22Rv1 (cell line): ENCODE results near the gene HIPK2.

Experiments used
- ZFX ChIP-seq: fragments of 450-650 bp; IDR thresholded peaks from 2 replicates; pipeline ENCODE4 v1.6.1; 2017; ENCODE audit warnings: antibody characterized with exemption, borderline replicate concordance
- TF ChIP-seq, protein P1 (sequence below): fragments of 450-650 bp; IDR thresholded peaks from 2 replicates; pipeline ENCODE4 v1.5.1; 2017; ENCODE audit warnings: mild to moderate bottlenecking

DNA sequence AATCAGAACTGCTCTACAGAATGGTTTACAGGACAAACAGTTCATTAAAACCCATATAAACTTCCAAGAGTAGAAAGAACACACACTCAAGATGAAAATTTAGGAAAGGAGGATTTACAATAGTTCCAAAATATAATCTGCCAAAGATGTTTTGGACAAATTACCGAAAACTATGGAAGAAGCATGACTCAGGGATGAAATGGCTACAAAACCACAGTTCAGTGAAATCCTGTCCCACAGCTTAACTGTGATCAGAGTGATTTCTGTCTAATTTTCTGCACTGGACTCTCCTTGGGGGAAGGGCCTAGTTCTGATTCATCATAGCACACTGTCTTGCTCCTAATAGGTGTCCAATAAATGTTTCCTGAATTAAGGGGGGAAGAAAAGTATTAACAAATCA lies 82.2 kb downstream of the HIPK2 start:
- TF ChIP-seq, protein P1, sequence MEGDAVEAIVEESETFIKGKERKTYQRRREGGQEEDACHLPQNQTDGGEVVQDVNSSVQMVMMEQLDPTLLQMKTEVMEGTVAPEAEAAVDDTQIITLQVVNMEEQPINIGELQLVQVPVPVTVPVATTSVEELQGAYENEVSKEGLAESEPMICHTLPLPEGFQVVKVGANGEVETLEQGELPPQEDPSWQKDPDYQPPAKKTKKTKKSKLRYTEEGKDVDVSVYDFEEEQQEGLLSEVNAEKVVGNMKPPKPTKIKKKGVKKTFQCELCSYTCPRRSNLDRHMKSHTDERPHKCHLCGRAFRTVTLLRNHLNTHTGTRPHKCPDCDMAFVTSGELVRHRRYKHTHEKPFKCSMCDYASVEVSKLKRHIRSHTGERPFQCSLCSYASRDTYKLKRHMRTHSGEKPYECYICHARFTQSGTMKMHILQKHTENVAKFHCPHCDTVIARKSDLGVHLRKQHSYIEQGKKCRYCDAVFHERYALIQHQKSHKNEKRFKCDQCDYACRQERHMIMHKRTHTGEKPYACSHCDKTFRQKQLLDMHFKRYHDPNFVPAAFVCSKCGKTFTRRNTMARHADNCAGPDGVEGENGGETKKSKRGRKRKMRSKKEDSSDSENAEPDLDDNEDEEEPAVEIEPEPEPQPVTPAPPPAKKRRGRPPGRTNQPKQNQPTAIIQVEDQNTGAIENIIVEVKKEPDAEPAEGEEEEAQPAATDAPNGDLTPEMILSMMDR, result no peak
- no peak for TF ChIP-seq ZFX
